Right atrium auricular region (tissue), 2 donors: Measurements from ENCODE around the gene FXYD1. TPM values are rescaled to one million over a fixed set of nuclear protein-coding genes. Genes with fewer than 3 reads are reported as not detected.

Experiments used
- DNase-seq: peaks from one replicate; pipeline ENCODE4 v3.0.0-alpha.2; 2019; ENCODE audit warnings: low spot score
- H3K27ac ChIP-seq, 2 donors: fragments of 200-600 bp; sonication (generic); 1 replicate in 1 of 2; 2 replicates in 1 of 2; pipeline ENCODE4 v1.5.1; 2016 to 2019
- H3K27me3 ChIP-seq, 2 donors: fragments of 200-600 bp; sonication (generic); one replicate each; pipeline versions ENCODE4 v1.5.1 to v1.6.0; 2017 to 2019
- H3K36me3 ChIP-seq: fragments of 200-600 bp; sonication (generic); one replicate; pipeline ENCODE4 v1.5.1; 2016
- H3K4me1 ChIP-seq, 2 donors: fragments of 200-600 bp; sonication (generic); one replicate each; pipeline versions ENCODE4 v1.5.1 to v1.6.0; 2017 to 2019
- H3K4me3 ChIP-seq, 2 donors: fragments of 200-600 bp; sonication (generic); 1 replicate in 1 of 2; 2 replicates in 1 of 2; pipeline ENCODE4 v1.5.1; 2017 to 2019; ENCODE audit warnings: mild to moderate bottlenecking in 1 of 2, moderate library complexity in 1 of 2
- H3K9me3 ChIP-seq, 2 donors: fragments of 200-600 bp; sonication (generic); one replicate each; pipeline ENCODE4 v1.5.1; 2019
- CTCF ChIP-seq, 2 donors: fragments of 200-600 bp; sonication (generic); IDR thresholded peaks; one replicate each; pipeline ENCODE4 v1.5.1; 2019; ENCODE audit warnings: antibody characterized with exemption in 2 of 2
- total RNA-seq, 2 donors: library from RNA; depleted of rRNA; stranded (reverse); fragments of >200 nt; gene quantifications; one replicate each; pipeline ENCODE4 v1.1.0, GENCODE V29; 2016

Gene FXYD1
- total RNA-seq, 2 donors from 2014 or later: 166 to 175 TPM

- H3K27ac ChIP-seq: no peak overlapping the region
- no peak for DNase-seq
- H3K4me1 ChIP-seq: no peaks in the 10 kb centered on the region
- no peak overlapping the region for H3K4me3 ChIP-seq
- no peaks in the 10 kb centered on the region for H3K9me3 ChIP-seq
- H3K27me3 ChIP-seq: no peaks in the 10 kb centered on the region
- H3K36me3 ChIP-seq: peaks cover 5% of the 10 kb centered on the region
- TF ChIP-seq CTCF (IDR thresholded peaks at IDR 0.05): no peak
Observed at GRCh38 chr19:35174226-35174625, 35.6 kb downstream of the FXYD1 start.

- no peaks in the 10 kb centered on the region for H3K27me3 ChIP-seq
- TF ChIP-seq CTCF (IDR thresholded peaks at IDR 0.05): no peak
- no peak overlapping the region for H3K4me3 ChIP-seq
- no peaks in the 10 kb centered on the region for H3K9me3 ChIP-seq
- H3K36me3 ChIP-seq: no peaks in the 10 kb centered on the region
- no peak for DNase-seq
- H3K4me1 ChIP-seq: no peaks in the 10 kb centered on the region
- H3K27ac ChIP-seq: no peak overlapping the region
Observed at GRCh38 chr19:35176181-35176570, 37.6 kb downstream of the FXYD1 start.

GRCh38 chr19:35177377-35178274 is 39.0 kb downstream of the FXYD1 start:
- no peak overlapping the region for H3K4me3 ChIP-seq
- H3K36me3 ChIP-seq: no peaks in the 10 kb centered on the region
- H3K4me1 ChIP-seq: no peaks in the 10 kb centered on the region
- H3K27me3 ChIP-seq: no peaks in the 10 kb centered on the region
- no peak for TF ChIP-seq CTCF (IDR thresholded peaks at IDR 0.05)
- H3K27ac ChIP-seq: no peak overlapping the region
- H3K9me3 ChIP-seq: peaks cover 0 to under 1% of the 10 kb centered on the region in 2 donors
- no peak for DNase-seq

DNA sequence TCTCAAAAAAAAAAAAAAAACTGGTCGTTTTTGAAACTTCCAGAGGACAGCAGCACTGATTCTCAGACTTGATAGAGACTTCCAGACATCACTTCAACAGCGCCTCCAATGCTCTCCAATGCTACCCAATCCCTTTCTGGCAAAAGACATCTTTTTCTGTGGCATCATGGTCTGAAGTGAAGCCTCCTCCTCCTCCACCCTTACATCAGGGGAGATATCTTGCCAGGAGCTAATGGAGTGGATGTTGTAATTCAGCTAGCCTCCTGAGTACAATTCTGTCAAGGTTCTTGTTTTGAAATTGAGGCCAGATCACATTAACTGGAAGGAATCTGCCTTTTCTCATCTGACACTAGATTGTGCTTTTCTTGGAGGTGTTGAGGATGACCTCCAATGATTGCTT is 40.1 kb downstream of the FXYD1 start:
- TF ChIP-seq CTCF (IDR thresholded peaks at IDR 0.05): no peak
- no peak overlapping the region for H3K4me3 ChIP-seq
- H3K27me3 ChIP-seq: no peaks in the 10 kb centered on the region
- no peak overlapping the region for H3K27ac ChIP-seq
- DNase-seq: no peak
- no peaks in the 10 kb centered on the region for H3K36me3 ChIP-seq
- H3K4me1 ChIP-seq: no peaks in the 10 kb centered on the region
- peaks cover 0 to 6% of the 10 kb centered on the region in 2 donors for H3K9me3 ChIP-seq

DNA sequence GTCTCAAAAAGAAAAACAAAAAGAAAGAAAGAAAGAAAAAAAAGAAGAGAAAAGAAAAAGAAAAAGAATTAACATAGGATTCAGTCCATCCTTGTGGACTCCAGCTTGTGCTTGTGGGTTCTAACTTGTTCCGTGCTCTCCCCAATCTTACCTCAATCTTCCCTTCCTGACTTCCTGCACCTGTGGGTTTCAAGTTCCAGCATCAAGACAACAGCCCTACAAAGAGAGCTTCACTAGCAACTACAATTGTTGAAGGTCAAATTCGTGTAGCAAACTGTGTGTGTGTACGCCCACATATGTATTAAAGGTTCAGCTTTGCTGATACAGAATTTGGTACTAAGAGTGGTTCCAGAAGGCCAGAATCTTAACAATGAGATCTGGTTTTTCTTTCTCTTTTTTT is 41.2 kb downstream of the FXYD1 start:
- no peak for DNase-seq
- no peak overlapping the region for H3K27ac ChIP-seq
- no peak for TF ChIP-seq CTCF (IDR thresholded peaks at IDR 0.05)

More for the DNA sequence above, 41.2 kb downstream of the FXYD1 start:
- no peaks in the 10 kb centered on the region for H3K4me1 ChIP-seq
- H3K27me3 ChIP-seq: no peaks in the 10 kb centered on the region
- peaks cover 5 to 14% of the 10 kb centered on the region in 2 donors for H3K9me3 ChIP-seq
- no peaks in the 10 kb centered on the region for H3K36me3 ChIP-seq
- no peak overlapping the region for H3K4me3 ChIP-seq
